AG04449 (cell line): ENCODE data around the gene MSMO1.

Source experiments
- CTCF ChIA-PET: fragments of 350-600 bp; formaldehyde crosslinking; extraction: SDS; loops from one replicate; lab custom pipeline; 2021; ENCODE audit warnings: antibody characterized with exemption; lab: Yijun Ruan, JAX
- POLR2A ChIA-PET: fragments of 400-600, 350-600 bp; formaldehyde crosslinking; extraction: SDS; loops from one replicate; lab custom pipeline; 2020; ENCODE audit warnings: antibody characterized with exemption, inconsistent platforms; lab: Yijun Ruan, JAX
- DNase-seq: peaks from one replicate; pipeline ENCODE4 v3.0.0-alpha.2; 2010; ENCODE audit warnings: low read depth, low spot score
- H3K4me3 ChIP-seq: 2 replicates; pipeline ENCODE4 v1.5.1; 2011; ENCODE audit warnings: low read depth, mild to moderate bottlenecking, control low read depth, low read length
- CTCF ChIP-seq: IDR thresholded peaks from one replicate; pipeline ENCODE4 v1.5.1; 2011; ENCODE audit warnings: mild to moderate bottlenecking, moderate library complexity, low read length, control low read depth, inconsistent platforms; ENCODE audit not compliant: insufficient read depth; ENCODE audit errors: missing control alignments

Gene MSMO1

GRCh38 chr4:165328708-165329107 lies 1.2 kb downstream of the MSMO1 start:
- POLR2A ChIA-PET: no interaction called here
- no peak for TF ChIP-seq CTCF
- CTCF ChIA-PET: interaction anchor here (1.1 kb wide), 1 partner anchor 197 kb away, joined by 3 read pairs; no protein-coding TSS in a partner anchor
- no peak for DNase-seq
- H3K4me3 ChIP-seq: peak overlapping the region; percentile 91

GRCh38 chr4:165330071-165330470 lies 2.6 kb downstream of the MSMO1 start:
- no peak overlapping the region for H3K4me3 ChIP-seq

GRCh38 chr4:165330666-165331065 lies 3.2 kb downstream of the MSMO1 start:
- no peak overlapping the region for H3K4me3 ChIP-seq
- ChIA-PET CTCF (interaction anchor here (1.3 kb wide), 1 partner anchor 136 kb away, joined by 3 read pairs; no protein-coding TSS in a partner anchor), POLR2A (interaction anchor here (1.3 kb wide), 1 partner anchor 14 kb away, joined by 4 read pairs; no protein-coding TSS in a partner anchor)
- no peak for TF ChIP-seq CTCF
- no peak for DNase-seq

More at GRCh38 chr4:165330071-165330470, 2.6 kb downstream of the MSMO1 start:
- CTCF ChIA-PET: interaction anchor here (1.1 to 1.3 kb wide), 2 partner anchors 136 to 198 kb away, joined by 3 read pairs; no protein-coding TSS in a partner anchor
- TF ChIP-seq CTCF: no peak
- POLR2A ChIA-PET: no interaction called here
- no peak for DNase-seq

- H3K4me3 ChIP-seq: no peak overlapping the region
- CTCF ChIA-PET: no interaction called here
- POLR2A ChIA-PET: interaction anchor here (1.3 kb wide), 1 partner anchor 13 kb away, joined by 4 read pairs; no protein-coding TSS in a partner anchor
- DNase-seq: no peak
- no peak for TF ChIP-seq CTCF
Observed at GRCh38 chr4:165331359-165331758, 3.9 kb downstream of the MSMO1 start.

GRCh38 chr4:165331823-165332222 lies 4.4 kb downstream of the MSMO1 start:
- DNase-seq: no peak

GRCh38 chr4:165332502-165332901 lies 5.0 kb downstream of the MSMO1 start:
- no peak overlapping the region for H3K4me3 ChIP-seq
- CTCF ChIA-PET: no interaction called here
- DNase-seq: no peak
- TF ChIP-seq CTCF: no peak
- POLR2A ChIA-PET: no interaction called here

More at GRCh38 chr4:165331823-165332222, 4.4 kb downstream of the MSMO1 start:
- POLR2A ChIA-PET: interaction anchor here (1.3 kb wide), 1 partner anchor 13 kb away, joined by 4 read pairs; no protein-coding TSS in a partner anchor
- no peak for TF ChIP-seq CTCF
- no peak overlapping the region for H3K4me3 ChIP-seq
- CTCF ChIA-PET: no interaction called here
